Right lobe of liver (tissue), 6 donors: ENCODE results near the gene CEACAM7. TPM values are rescaled to one million over a fixed set of nuclear protein-coding genes. Genes with fewer than 3 reads are reported as not detected.

ENCODE experiments used
- ATAC-seq, 4 donors: fragments of 200-7000 bp; cut with Tn5 transposase; one replicate each; pipeline ENCODE4 v1.9.1; 2020; ENCODE audit warnings: mild to moderate bottlenecking in 4 of 4, moderate library complexity in 4 of 4
- DNase-seq, 3 donors: peaks; one replicate each; pipeline ENCODE4 v3.0.0-alpha.2; 2020
- H3K27ac ChIP-seq, 3 donors: fragments of 200-600 bp; one replicate each; pipeline ENCODE4 v1.8.0; 2022
- H3K27me3 ChIP-seq, 2 donors: fragments of 200-600 bp; one replicate each; pipeline ENCODE4 v1.8.0; 2022
- H3K36me3 ChIP-seq, 4 donors: fragments of 200-600 bp; sonication (generic) in 1 of 4; one replicate each; pipeline versions ENCODE4 v1.5.1 to v1.8.0; 2017 to 2022; ENCODE audit warnings: control low read depth in 1 of 4
- H3K4me1 ChIP-seq, 4 donors: fragments of 200-600 bp; sonication (generic) in 1 of 4; one replicate each; pipeline versions ENCODE4 v1.5.1 to v1.8.0; 2017 to 2022; ENCODE audit warnings: control low read depth in 1 of 4
- H3K4me3 ChIP-seq, 3 donors: fragments of 200-600 bp; one replicate each; pipeline ENCODE4 v1.8.0; 2022
- H3K9me3 ChIP-seq, 4 donors: fragments of 200-600 bp; sonication (generic) in 1 of 4; one replicate each; pipeline versions ENCODE4 v1.5.1 to v1.8.0; 2017 to 2022; ENCODE audit warnings: control low read depth in 1 of 4
- POLR2A ChIP-seq: fragments of 450-650 bp; IDR thresholded peaks from one replicate; pipeline ENCODE4 v1.6.1; 2017; ENCODE audit warnings: antibody characterized with exemption, mild to moderate bottlenecking
- WGBS: methylation state at CpG from one replicate; pipeline ENCODE4 v1.1.6; 2018; ENCODE audit warnings: low coverage, low lambda C conversion rate; ENCODE audit not compliant: insufficient coverage; ENCODE audit errors: missing lambda C conversion rate; 5-methylcytosine and 5-hydroxymethylcytosine counted together
- intact Hi-C, 2 donors: fragments of 100-400 bp; cut with DNase I; formaldehyde crosslinking; loops; one replicate each; pipeline versions ENCODE4 v1.11.2 to v1.14.1; 2022
- total RNA-seq, 6 experiments: library from RNA; depleted of rRNA in 2 of 6; stranded (reverse); fragments of >200 nt in 2 of 6; fragmentation: NEBNext Ultra II Directional in 3 of 6; extraction: Animal tissue kit (Norgen Biotek cat#: 25700) in 3 of 6; gene quantifications; one replicate each; pipeline versions ENCODE4 v1.1.0 to v1.2.4, GENCODE V29; 2016 to 2023
- TF ChIP-seq, protein P1 (sequence below), 4 donors: fragments of 200-600 bp in 3 of 4; fragments of 450-650 bp in 1 of 4; IDR thresholded peaks; one replicate each; pipeline versions ENCODE4 v1.5.1 to v1.8.0; 2016 to 2022; ENCODE audit warnings: antibody characterized with exemption in 4 of 4, mild to moderate bottlenecking in 2 of 4
- donor health status: DM: no; HTN: yes; CAD: no.
- donor health status: DM: no; HTN: no; CAD: no.
- donor health status: DM: no; HTN: no; CAD: no.
- donor health status: DM: no; HTN: yes; CAD: no.
- donor health status: DM: no; HTN: yes; CAD: no.

CEACAM7 gene
- total RNA-seq, 6 experiments from 2014 or later, result not detected

DNA sequence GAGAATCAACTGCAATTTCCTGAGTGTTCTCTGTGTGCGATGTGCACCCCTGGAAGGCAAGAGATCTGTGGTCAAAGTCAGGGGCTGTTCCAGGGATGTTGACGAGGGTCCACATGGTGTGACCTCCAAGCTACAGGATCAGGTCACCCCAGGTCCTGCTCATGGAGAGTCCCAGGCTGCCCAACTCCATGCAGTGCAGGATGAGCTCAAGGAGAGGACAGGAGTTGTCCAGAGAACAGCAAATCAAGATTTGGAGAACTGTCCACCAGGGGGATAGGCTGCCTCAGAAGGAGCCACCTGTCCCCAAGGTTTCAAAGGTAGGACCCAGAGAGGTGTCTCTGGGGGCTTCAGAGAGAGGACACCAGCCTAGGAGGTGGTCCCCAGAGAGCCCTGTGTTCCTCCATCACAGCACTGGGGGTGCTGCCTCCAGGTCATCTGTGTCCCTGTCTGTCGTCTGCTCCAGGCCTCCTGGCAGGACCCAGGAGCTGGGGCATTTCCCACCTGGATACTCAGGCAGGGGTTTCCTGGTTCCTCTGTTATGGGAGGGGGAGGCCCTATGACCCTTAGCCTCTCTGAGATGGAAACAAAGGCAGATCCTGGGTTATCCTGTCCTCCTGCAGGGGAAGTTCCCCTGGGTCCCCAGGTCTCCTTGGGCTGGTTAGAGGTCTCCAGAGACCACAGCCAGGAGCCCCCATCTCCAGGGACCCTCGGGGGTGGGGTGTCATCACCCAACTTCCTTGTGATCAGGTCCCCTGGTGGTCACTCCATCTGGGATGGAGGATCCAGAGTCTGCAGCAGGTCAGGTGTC lies 2.1 kb upstream of the CEACAM7 start:
- Histone ChIP-seq H3K27ac (no peak overlapping the region), H3K4me3 (no peak overlapping the region), H3K27me3 (no peaks in the 10 kb centered on the region), H3K4me1 (no peaks in the 10 kb centered on the region), H3K9me3 (no peaks in the 10 kb centered on the region), H3K36me3 (no peaks in the 10 kb centered on the region)
- WGBS, result 49% methylated on average over 2 of the region's 4 CpGs
- DNase-seq (peak in 1 of 3 donors; percentile 24), ATAC-seq (no peak)
- intact Hi-C loops, result loop anchor here in 1 of 2 donors (10.0 kb wide), 1 partner anchor 45 kb away; no protein-coding TSS in a partner anchor
- TF ChIP-seq, protein P1, sequence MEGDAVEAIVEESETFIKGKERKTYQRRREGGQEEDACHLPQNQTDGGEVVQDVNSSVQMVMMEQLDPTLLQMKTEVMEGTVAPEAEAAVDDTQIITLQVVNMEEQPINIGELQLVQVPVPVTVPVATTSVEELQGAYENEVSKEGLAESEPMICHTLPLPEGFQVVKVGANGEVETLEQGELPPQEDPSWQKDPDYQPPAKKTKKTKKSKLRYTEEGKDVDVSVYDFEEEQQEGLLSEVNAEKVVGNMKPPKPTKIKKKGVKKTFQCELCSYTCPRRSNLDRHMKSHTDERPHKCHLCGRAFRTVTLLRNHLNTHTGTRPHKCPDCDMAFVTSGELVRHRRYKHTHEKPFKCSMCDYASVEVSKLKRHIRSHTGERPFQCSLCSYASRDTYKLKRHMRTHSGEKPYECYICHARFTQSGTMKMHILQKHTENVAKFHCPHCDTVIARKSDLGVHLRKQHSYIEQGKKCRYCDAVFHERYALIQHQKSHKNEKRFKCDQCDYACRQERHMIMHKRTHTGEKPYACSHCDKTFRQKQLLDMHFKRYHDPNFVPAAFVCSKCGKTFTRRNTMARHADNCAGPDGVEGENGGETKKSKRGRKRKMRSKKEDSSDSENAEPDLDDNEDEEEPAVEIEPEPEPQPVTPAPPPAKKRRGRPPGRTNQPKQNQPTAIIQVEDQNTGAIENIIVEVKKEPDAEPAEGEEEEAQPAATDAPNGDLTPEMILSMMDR (IDR thresholded peaks at IDR 0.05), result no peak
- no peak for TF ChIP-seq POLR2A

- H3K36me3 ChIP-seq, result no peaks in the 10 kb centered on the region
- TF ChIP-seq, protein P1 (IDR thresholded peaks at IDR 0.05), result no peak
- TF ChIP-seq POLR2A, result no peak
- intact Hi-C loops, result no loop called here
Observed at GRCh38 chr19:41688687-41689086, 617 bp upstream of the CEACAM7 start.

GRCh38 chr19:41687419-41687818 lies 651 bp downstream of the CEACAM7 start:
- WGBS, result 57% methylated on average over 3 of the region's 3 CpGs
- Histone ChIP-seq H3K4me3 (no peak overlapping the region), H3K27me3 (no peaks in the 10 kb centered on the region)

More at GRCh38 chr19:41688687-41689086, 617 bp upstream of the CEACAM7 start:
- Histone ChIP-seq H3K4me3 (no peak overlapping the region), H3K27me3 (no peaks in the 10 kb centered on the region), H3K27ac (no peak overlapping the region), H3K9me3 (no peaks in the 10 kb centered on the region), H3K4me1 (no peaks in the 10 kb centered on the region)
- DNase-seq (no peak), ATAC-seq (no peak)
- 37% methylated on average over 3 of the region's 4 CpGs for WGBS

GRCh38 chr19:41682437-41682836 lies 5.6 kb downstream of the CEACAM7 start:
- Histone ChIP-seq H3K9me3 (no peaks in the 10 kb centered on the region), H3K27ac (no peak overlapping the region), H3K36me3 (no peaks in the 10 kb centered on the region), H3K27me3 (no peaks in the 10 kb centered on the region), H3K4me3 (no peak overlapping the region), H3K4me1 (no peaks in the 10 kb centered on the region)
- ATAC-seq (no peak), DNase-seq (no peak)
- 45% methylated on average over 4 of the region's 6 CpGs for WGBS
- TF ChIP-seq, protein P1 (IDR thresholded peaks at IDR 0.05), result no peak
- no peak for TF ChIP-seq POLR2A
- intact Hi-C loops, result no loop called here

More at GRCh38 chr19:41687419-41687818, 651 bp downstream of the CEACAM7 start:
- intact Hi-C loops, result no loop called here
- H3K27ac ChIP-seq, result no peak overlapping the region
- no peaks in the 10 kb centered on the region for H3K4me1 ChIP-seq
- ATAC-seq (no peak), DNase-seq (no peak)
- H3K9me3 ChIP-seq, result no peaks in the 10 kb centered on the region
- TF ChIP-seq POLR2A, result no peak
- TF ChIP-seq, protein P1 (IDR thresholded peaks at IDR 0.05), result no peak
- no peaks in the 10 kb centered on the region for H3K36me3 ChIP-seq
